CD4-positive, alpha-beta memory T cell (primary cell): Measurements from ENCODE around the gene KAT8. TPM values are rescaled to one million over a fixed set of nuclear protein-coding genes. Genes with fewer than 3 reads are reported as not detected.
"Not testable (repeated sequence)": the region's sequence is repeated elsewhere in the genome, so short reads cannot be mapped to it uniquely, and the experiment has no call there.

ENCODE experiments used
- CTCF ChIA-PET: fragments of 350-600 bp; sonication (Branson Sonifier 250); formaldehyde crosslinking; loops from one replicate; lab custom pipeline; 2021; ENCODE audit warnings: inconsistent platforms; ENCODE audit not compliant: partially characterized antibody; lab: Charles Lee
- POLR2A ChIA-PET: fragments of 350-600 bp; sonication (Branson Sonifier 250); formaldehyde crosslinking; loops from one replicate; lab custom pipeline; 2021; ENCODE audit not compliant: partially characterized antibody; lab: Charles Lee
- DNase-seq, 5 donors: peaks; one replicate each; pipeline versions ENCODE4 v3.0.0 to v3.0.0-alpha.2; 2020 to 2022; ENCODE audit warnings: mixed read lengths in 1 of 5
- H3K27ac ChIP-seq: one replicate; pipeline ENCODE4 v1.7.0; 2013; ENCODE audit warnings: low read depth, low read length
- H3K27me3 ChIP-seq: 2 replicates; pipeline ENCODE4 v1.7.0; 2013; ENCODE audit warnings: mild to moderate bottlenecking, low read length, moderate library complexity; ENCODE audit not compliant: insufficient read depth
- H3K36me3 ChIP-seq: 2 replicates; pipeline ENCODE4 v1.7.0; 2013; ENCODE audit warnings: mild to moderate bottlenecking, low read length, moderate library complexity; ENCODE audit not compliant: insufficient read depth
- H3K4me1 ChIP-seq: 2 replicates; pipeline ENCODE4 v1.7.0; 2013; ENCODE audit warnings: mild to moderate bottlenecking, low read length, moderate library complexity; ENCODE audit not compliant: insufficient read depth
- H3K4me3 ChIP-seq, 2 donors: one replicate each; pipeline ENCODE4 v1.7.0; 2013; ENCODE audit warnings: low read length in 2 of 2, mild to moderate bottlenecking in 1 of 2
- H3K9me3 ChIP-seq, 2 donors: one replicate each; pipeline ENCODE4 v1.7.0; 2013; ENCODE audit warnings: low read length in 2 of 2, control low read depth in 1 of 2; ENCODE audit not compliant: control insufficient read depth in 1 of 2
- H3K27ac Mint-ChIP-seq, 7 donors: one replicate each; pipeline ENCODE4 v1.8.0; 2020 to 2021; ENCODE audit warnings: mixed read lengths in 7 of 7, mild to moderate bottlenecking in 6 of 7, inconsistent platforms in 3 of 7, moderate library complexity in 3 of 7
- H3K27me3 Mint-ChIP-seq, 2 donors: one replicate each; pipeline ENCODE4 v1.8.0; 2020 to 2021; ENCODE audit warnings: mixed read lengths in 2 of 2
- H3K36me3 Mint-ChIP-seq, 2 donors: one replicate each; pipeline ENCODE4 v1.8.0; 2020 to 2021; ENCODE audit warnings: mixed read lengths in 2 of 2, inconsistent platforms in 1 of 2, mild to moderate bottlenecking in 1 of 2
- H3K4me1 Mint-ChIP-seq, 4 donors: one replicate each; pipeline ENCODE4 v1.8.0; 2020 to 2021; ENCODE audit warnings: mixed read lengths in 4 of 4, mild to moderate bottlenecking in 1 of 4
- H3K4me3 Mint-ChIP-seq, 8 donors: one replicate each; pipeline ENCODE4 v1.8.0; 2020 to 2021; ENCODE audit warnings: mixed read lengths in 8 of 8, mild to moderate bottlenecking in 7 of 8, moderate library complexity in 6 of 8, inconsistent platforms in 3 of 8
- H3K9me3 Mint-ChIP-seq, 8 donors: one replicate each; pipeline ENCODE4 v1.8.0; 2020 to 2021; ENCODE audit warnings: mixed read lengths in 8 of 8, mild to moderate bottlenecking in 5 of 8, inconsistent platforms in 3 of 8, moderate library complexity in 1 of 8
- intact Hi-C: fragments of 100-400 bp; cut with micrococcal nuclease; formaldehyde crosslinking; loops from one replicate; pipeline ENCODE4 v1.15.1; 2023
- polyA plus RNA-seq, 2 donors: library from polyadenylated mRNA; unstranded; fragments of 300-500 nt; fragmentation: Illumina TruSeq; gene quantifications; one replicate each; pipeline ENCODE4 v1.2.3, GENCODE V29; 2021
- total RNA-seq, 2 experiments: library from RNA; stranded (reverse); gene quantifications; one replicate each; pipeline ENCODE4 v1.2.3, GENCODE V29; 2021

The KAT8 gene
- total and polyA plus RNA-seq, 4 experiments from 2014 or later: 37.5 to 94.2 (median 79.8) TPM

GRCh38 chr16:31149894-31150890 is 32.7 kb downstream of the KAT8 start, which contains the start of gene PRSS36:
PRSS36 (minus strand) TSS chr16:31150066; CDS start chr16:31150035, 31 bp downstream.
- intact Hi-C loops: no loop called here
- CTCF ChIA-PET: interaction anchor here (1.0 kb wide), 1 partner anchor 166 kb away, joined by 3 read pairs; no protein-coding TSS in a partner anchor

DNA sequence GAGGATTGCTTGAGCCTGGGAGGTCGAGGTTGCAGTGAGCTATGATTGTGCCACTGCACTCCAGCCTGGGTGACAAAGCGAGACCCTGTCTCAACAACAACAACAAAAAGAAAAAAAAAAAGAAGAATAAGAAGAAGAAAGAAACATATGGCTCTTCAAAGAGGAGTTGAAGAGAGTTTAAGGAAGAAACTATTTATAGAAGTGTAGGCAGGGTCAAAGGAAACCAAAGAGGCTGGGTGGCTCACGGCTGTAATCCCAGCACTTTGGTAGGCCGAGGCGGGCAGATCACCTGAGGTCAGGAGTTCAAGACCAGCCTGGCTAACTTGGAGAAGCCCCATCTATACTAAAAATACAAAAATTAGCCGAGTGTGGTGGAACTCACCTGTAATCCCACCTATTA is 33.5 kb downstream of the KAT8 start:
- H3K4me1 Mint-ChIP-seq, H3K27me3 Mint-ChIP-seq, H3K4me3 Mint-ChIP-seq, H3K9me3 Mint-ChIP-seq, H3K27ac ChIP-seq, POLR2A ChIA-PET, H3K36me3 Mint-ChIP-seq, H3K36me3 ChIP-seq, intact Hi-C loops, H3K4me3 ChIP-seq, H3K4me1 ChIP-seq, DNase-seq, H3K27me3 ChIP-seq, H3K9me3 ChIP-seq: not testable (repeated sequence)
- peak overlapping the region in 1 of 7 donors; percentile 37 for H3K27ac Mint-ChIP-seq
- CTCF ChIA-PET: interaction anchor here (1.0 kb wide), 1 partner anchor 167 kb away, joined by 3 read pairs; no protein-coding TSS in a partner anchor

More at GRCh38 chr16:31149894-31150890, 32.7 kb downstream of the KAT8 start, which contains the start of gene PRSS36:
- Histone ChIP-seq H3K9me3 (no peaks in the 10 kb centered on the region), H3K4me3 (no peak within 1 kb of the TSS), H3K4me1 (no peaks in the 10 kb centered on the region), H3K27me3 (no peaks in the 10 kb centered on the region), H3K27ac (no peak within 1 kb of the TSS), H3K36me3 (no peaks in the 10 kb centered on the region)
- Mint-ChIP-seq H3K4me3 (no peak within 1 kb of the TSS), H3K36me3 (no peaks in the 10 kb centered on the region), H3K27ac (peak within 1 kb of the TSS in 1 of 7 donors; percentile 15), H3K4me1 (no peaks in the 10 kb centered on the region), H3K9me3 (no peaks in the 10 kb centered on the region), H3K27me3 (peaks cover 2% of the 10 kb centered on the region in 2 donors)
- DNase-seq: no peak
- POLR2A ChIA-PET: interaction anchor here (0.7 kb wide), 1 partner anchor 30 kb away, joined by 3 read pairs; the partner anchor contains the start of gene FUS

DNA sequence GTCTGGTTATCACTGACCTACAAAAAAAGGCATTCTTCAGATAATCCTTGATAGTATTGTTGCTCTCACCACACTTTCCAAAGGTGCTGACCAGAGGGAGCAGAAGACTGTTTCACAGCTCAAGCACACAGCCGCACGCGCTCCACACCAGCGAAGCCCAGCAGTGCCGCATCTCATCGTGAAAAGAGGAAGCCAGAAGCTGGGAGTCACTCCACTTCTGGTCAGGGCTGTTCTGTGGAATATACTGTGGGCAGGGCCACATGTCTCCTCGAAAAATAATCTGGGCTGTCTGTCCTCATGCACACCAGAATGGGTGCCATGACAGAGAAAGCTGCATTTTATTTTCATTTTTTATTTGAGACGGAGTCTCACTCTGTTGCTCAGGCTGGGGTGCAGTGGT is 39.7 kb downstream of the KAT8 start:
- no peaks in the 10 kb centered on the region for H3K4me1 ChIP-seq
- ChIA-PET CTCF (interaction anchor here (1.5 to 7.6 kb wide), 2 partner anchors 11 to 14 kb away, joined by 3 to 35 read pairs; no protein-coding TSS in a partner anchor), POLR2A (interaction anchor here (0.7 to 2.7 kb wide), 2 partner anchors 15 to 150 kb away, joined by 3 to 8 read pairs; no protein-coding TSS in a partner anchor)
- H3K27me3 ChIP-seq: no peaks in the 10 kb centered on the region
- no peaks in the 10 kb centered on the region for H3K36me3 ChIP-seq
- no peak overlapping the region for H3K27ac ChIP-seq
- no peaks in the 10 kb centered on the region for H3K9me3 ChIP-seq
- peak overlapping the region in 2 of 7 donors; percentile 31 to 55 for H3K27ac Mint-ChIP-seq
- H3K4me1 Mint-ChIP-seq: peaks cover 0 to 8% (median 3%) of the 10 kb centered on the region in 4 donors
- H3K36me3 Mint-ChIP-seq: no peaks in the 10 kb centered on the region
- DNase-seq: no peak
- no peaks in the 10 kb centered on the region for H3K9me3 Mint-ChIP-seq
- peak overlapping the region in 2 of 8 donors; percentile 8 to 43 for H3K4me3 Mint-ChIP-seq
- intact Hi-C loops: loop anchor here (5.0 kb wide), 1 partner anchor 710 kb away; no protein-coding TSS in a partner anchor
- peaks cover 0 to 2% of the 10 kb centered on the region in 2 donors for H3K27me3 Mint-ChIP-seq
- H3K4me3 ChIP-seq: no peak overlapping the region

GRCh38 chr16:31167315-31167714 is 49.9 kb downstream of the KAT8 start:
- POLR2A ChIA-PET: interaction anchor here (0.8 kb wide), 1 partner anchor 10 kb away, joined by 3 read pairs; no protein-coding TSS in a partner anchor
- DNase-seq: no peak

DNA sequence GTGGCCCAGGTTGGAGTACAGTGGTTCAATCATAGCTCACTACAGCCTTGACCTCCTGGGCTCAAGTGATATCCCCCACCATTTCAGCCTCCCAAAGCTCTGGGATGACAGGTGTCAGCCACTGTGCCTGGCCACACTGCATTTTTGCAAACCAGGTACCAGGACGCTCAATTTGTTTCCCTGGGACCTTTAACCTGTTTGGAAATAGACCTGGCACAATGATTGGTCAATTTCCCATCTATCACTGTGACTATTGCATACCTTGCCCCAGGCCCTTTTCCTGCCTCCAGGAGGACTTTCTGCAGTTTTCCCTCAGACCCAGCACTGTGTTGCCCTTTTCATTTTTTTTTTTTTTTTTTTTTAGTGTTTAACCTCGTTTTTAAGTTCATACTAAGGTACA is 51.4 kb downstream of the KAT8 start:
- Histone ChIP-seq H3K4me1 (no peaks in the 10 kb centered on the region), H3K36me3 (no peaks in the 10 kb centered on the region), H3K9me3 (no peaks in the 10 kb centered on the region), H3K27me3 (no peaks in the 10 kb centered on the region), H3K27ac (no peak overlapping the region), H3K4me3 (no peak overlapping the region)
- Mint-ChIP-seq H3K9me3 (no peaks in the 10 kb centered on the region), H3K27ac (no peak overlapping the region), H3K4me1 (no peaks in the 10 kb centered on the region), H3K36me3 (no peaks in the 10 kb centered on the region), H3K4me3 (no peak overlapping the region), H3K27me3 (no peaks in the 10 kb centered on the region)
- no peak for DNase-seq
- intact Hi-C loops: no loop called here
- CTCF ChIA-PET: no interaction called here
- POLR2A ChIA-PET: interaction anchor here (1.2 kb wide), 1 partner anchor 11 kb away, joined by 4 read pairs; the partner anchor contains the start of gene FUS

More at GRCh38 chr16:31167315-31167714, 49.9 kb downstream of the KAT8 start:
- H3K4me1 ChIP-seq: no peaks in the 10 kb centered on the region
- Mint-ChIP-seq H3K36me3 (no peaks in the 10 kb centered on the region), H3K4me1 (no peaks in the 10 kb centered on the region), H3K27ac (no peak overlapping the region), H3K27me3 (no peaks in the 10 kb centered on the region), H3K9me3 (no peaks in the 10 kb centered on the region), H3K4me3 (no peak overlapping the region)
- intact Hi-C loops: no loop called here
- no peaks in the 10 kb centered on the region for H3K9me3 ChIP-seq
- H3K4me3 ChIP-seq: no peak overlapping the region
- H3K36me3 ChIP-seq: no peaks in the 10 kb centered on the region
- no peak overlapping the region for H3K27ac ChIP-seq
- CTCF ChIA-PET: interaction anchor here (1.1 kb wide), 1 partner anchor 9 kb away, joined by 3 read pairs; no protein-coding TSS in a partner anchor
- no peaks in the 10 kb centered on the region for H3K27me3 ChIP-seq

DNA sequence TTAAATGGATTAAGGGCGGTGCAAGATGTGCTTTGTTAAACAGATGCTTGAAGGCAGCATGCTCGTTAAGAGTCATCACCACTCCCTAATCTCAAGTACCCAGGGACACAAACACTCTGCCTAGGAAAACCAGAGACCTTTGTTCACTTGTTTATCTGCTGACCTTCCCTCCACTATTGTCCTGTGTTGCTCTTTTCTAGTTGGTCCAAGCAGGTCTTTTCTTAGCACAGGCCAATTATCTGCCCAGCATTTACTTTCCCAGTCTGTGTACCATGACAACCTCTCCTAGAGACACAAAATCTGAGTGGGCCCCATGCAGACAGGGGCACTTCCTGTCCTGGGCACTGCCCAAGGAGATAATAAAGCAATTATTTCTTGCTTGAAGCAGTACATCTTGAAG is 52.6 kb downstream of the KAT8 start:
- not testable (repeated sequence) for H3K9me3 Mint-ChIP-seq

More for the DNA sequence above, 52.6 kb downstream of the KAT8 start:
- H3K36me3 Mint-ChIP-seq, H3K4me1 Mint-ChIP-seq, CTCF ChIA-PET, H3K4me3 Mint-ChIP-seq, H3K4me3 ChIP-seq, H3K27ac ChIP-seq, H3K9me3 ChIP-seq, H3K4me1 ChIP-seq, DNase-seq, intact Hi-C loops, POLR2A ChIA-PET, H3K36me3 ChIP-seq, H3K27me3 ChIP-seq, H3K27me3 Mint-ChIP-seq: not testable (repeated sequence)
- H3K27ac Mint-ChIP-seq: peak overlapping the region in 1 of 7 donors; percentile 25
